Subcutaneous adipose tissue (tissue), 4 donors: Measurements from ENCODE around the gene PGBD1. TPM values are rescaled to one million over a fixed set of nuclear protein-coding genes. Genes with fewer than 3 reads are reported as not detected.

Experiments
- small RNA-seq: library from RNA; depleted of rRNA; stranded (forward); fragments of <200 nt; gene quantifications from one replicate; pipeline ENCODE3, GENCODE V24; 2016
- total RNA-seq, 4 donors: library from RNA; depleted of rRNA; stranded (reverse); fragments of >200 nt; gene quantifications; one replicate each; pipeline ENCODE4 v1.1.0, GENCODE V29; 2016
- TF ChIP-seq, protein P1 (sequence below): fragments of 450-650 bp; IDR thresholded peaks from one replicate; pipeline ENCODE4 v1.5.1; 2016; ENCODE audit warnings: low read depth, mild to moderate bottlenecking, control low read depth, antibody characterized with exemption, moderate library complexity

PGBD1 gene
- total RNA-seq, 4 donors from 2014 or later, result 2.1 to 5.3 (median 3.7) TPM

DNA sequence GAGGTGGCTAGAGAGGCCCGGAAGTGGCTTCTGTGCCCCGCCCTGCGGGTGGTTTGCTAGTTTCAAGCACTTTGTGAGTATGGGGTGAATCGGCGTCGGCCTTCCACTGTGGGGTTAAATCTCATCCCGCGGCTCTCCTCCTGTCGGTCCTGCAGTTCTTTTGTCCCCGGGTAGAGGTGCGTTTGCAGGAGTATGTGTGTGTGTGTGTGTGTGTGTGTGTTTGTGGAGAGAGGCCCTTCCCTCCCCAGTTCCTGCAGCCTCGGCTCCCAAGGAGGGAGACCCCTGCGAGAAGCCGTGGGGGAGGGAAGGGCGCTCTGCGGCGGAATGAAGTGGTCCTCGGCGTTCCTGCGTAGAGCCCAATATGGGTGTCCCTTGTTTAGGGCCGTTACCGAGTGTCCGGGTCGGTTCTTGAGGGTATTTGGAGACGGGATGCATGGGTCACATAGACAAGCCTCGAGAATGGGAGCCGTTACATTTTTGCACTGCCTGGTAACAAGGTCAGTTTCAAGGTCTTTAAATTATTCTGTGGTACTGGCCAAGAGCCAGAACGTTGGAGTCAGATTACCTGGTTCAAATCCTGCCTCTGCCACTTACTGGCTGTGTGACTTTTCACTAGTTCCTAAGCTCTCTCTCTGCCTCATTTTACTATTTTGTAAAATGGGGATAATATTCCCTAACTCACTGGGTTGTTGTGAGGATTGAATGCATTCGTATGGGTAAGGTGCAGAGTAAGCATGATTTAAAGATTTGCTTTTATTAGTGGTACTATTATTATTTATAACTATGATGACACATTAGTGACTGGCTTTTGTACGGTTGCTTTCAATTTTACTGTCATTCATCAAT is 68.7 kb downstream of the PGBD1 start, which contains the start of gene ZKSCAN3:
ZKSCAN3 (plus strand) TSS at position 56 of the 846 bp plus-strand sequence. CDS start 9,640 bp downstream, outside the sequence.
- TF ChIP-seq, protein P1, sequence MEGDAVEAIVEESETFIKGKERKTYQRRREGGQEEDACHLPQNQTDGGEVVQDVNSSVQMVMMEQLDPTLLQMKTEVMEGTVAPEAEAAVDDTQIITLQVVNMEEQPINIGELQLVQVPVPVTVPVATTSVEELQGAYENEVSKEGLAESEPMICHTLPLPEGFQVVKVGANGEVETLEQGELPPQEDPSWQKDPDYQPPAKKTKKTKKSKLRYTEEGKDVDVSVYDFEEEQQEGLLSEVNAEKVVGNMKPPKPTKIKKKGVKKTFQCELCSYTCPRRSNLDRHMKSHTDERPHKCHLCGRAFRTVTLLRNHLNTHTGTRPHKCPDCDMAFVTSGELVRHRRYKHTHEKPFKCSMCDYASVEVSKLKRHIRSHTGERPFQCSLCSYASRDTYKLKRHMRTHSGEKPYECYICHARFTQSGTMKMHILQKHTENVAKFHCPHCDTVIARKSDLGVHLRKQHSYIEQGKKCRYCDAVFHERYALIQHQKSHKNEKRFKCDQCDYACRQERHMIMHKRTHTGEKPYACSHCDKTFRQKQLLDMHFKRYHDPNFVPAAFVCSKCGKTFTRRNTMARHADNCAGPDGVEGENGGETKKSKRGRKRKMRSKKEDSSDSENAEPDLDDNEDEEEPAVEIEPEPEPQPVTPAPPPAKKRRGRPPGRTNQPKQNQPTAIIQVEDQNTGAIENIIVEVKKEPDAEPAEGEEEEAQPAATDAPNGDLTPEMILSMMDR, result no peak

- TF ChIP-seq, protein P1, result no peak
These were observed 69.7 kb downstream of the PGBD1 start for GRCh38 chr6:28351087-28351486.

- TF ChIP-seq, protein P1, result no peak
These were observed 70.1 kb downstream of the PGBD1 start for GRCh38 chr6:28351493-28351925.

Small RNA genes lying within 50 kb of the gene (small RNA-seq; reads per million reads assigned to genes)
- gene AL021997.1, result not detected
- not detected for gene AL021997.2

Other genes with a start within 250 kb of the PGBD1 start
- gene ZNF165, start 201.0 kb upstream of the PGBD1 start, total RNA-seq, result under 1 TPM in 3 of 4 donors, not detected in 1; 0.38 to 0.88 (median 0.68) TPM
- gene ZSCAN16, start 157.0 kb upstream of the PGBD1 start, total RNA-seq, result 1 to 10 TPM; 4.0 to 4.6 (median 4.6) TPM
- gene ZKSCAN8, start 139.7 kb upstream of the PGBD1 start, total RNA-seq, result 10 to 100 TPM; 19.7 to 24.1 (median 21.5) TPM
- 10 to 100 TPM in 3 of 4 donors, 1 to 10 TPM in 1; 8.2 to 16.2 (median 13.5) TPM for gene ZSCAN9, start 56.3 kb upstream of the PGBD1 start, total RNA-seq
- gene ZKSCAN4, start 29.3 kb upstream of the PGBD1 start, total RNA-seq, result 1 to 10 TPM; 1.3 to 6.6 (median 5.3) TPM
- gene NKAPL, start 22.3 kb upstream of the PGBD1 start, total RNA-seq, result 1 to 10 TPM; 1.5 to 4.5 (median 1.9) TPM
- 10 to 100 TPM; 14.7 to 27.5 (median 20.7) TPM for gene ZSCAN26, start 14.4 kb upstream of the PGBD1 start, total RNA-seq
- gene ZSCAN31, start 54.6 kb downstream of the PGBD1 start, total RNA-seq, result 1 to 10 TPM; 4.1 to 9.8 (median 4.6) TPM
- 1 to 10 TPM; 3.1 to 5.5 (median 4.8) TPM for gene ZKSCAN3, start 68.4 kb downstream of the PGBD1 start, total RNA-seq
- gene ZSCAN12, start 118.2 kb downstream of the PGBD1 start, total RNA-seq, result 1 to 10 TPM; 3.4 to 5.8 (median 4.1) TPM
- 1 to 10 TPM in 3 of 4 donors, under 1 TPM in 1; 0.65 to 2.2 (median 1.7) TPM for gene ZSCAN23, start 161.9 kb downstream of the PGBD1 start, total RNA-seq
- not detected for gene GPX6, start 234.2 kb downstream of the PGBD1 start, total RNA-seq
- not detected for gene GPX5, start 244.3 kb downstream of the PGBD1 start, total RNA-seq